Activated T-helper 1 cell treated with Interleukin-2 at 50 U/mL for 16 hours (primary cell): ENCODE measurements around the gene TRMT10B.
"Not testable (repeated sequence)": the region's sequence is repeated elsewhere in the genome, so short reads cannot be mapped to it uniquely, and the experiment has no call there.

Experiments used
- DNase-seq: peaks from one replicate; pipeline ENCODE4 v3.0.0-alpha.2; 2020; ENCODE audit warnings: low read depth

The TRMT10B gene

DNA sequence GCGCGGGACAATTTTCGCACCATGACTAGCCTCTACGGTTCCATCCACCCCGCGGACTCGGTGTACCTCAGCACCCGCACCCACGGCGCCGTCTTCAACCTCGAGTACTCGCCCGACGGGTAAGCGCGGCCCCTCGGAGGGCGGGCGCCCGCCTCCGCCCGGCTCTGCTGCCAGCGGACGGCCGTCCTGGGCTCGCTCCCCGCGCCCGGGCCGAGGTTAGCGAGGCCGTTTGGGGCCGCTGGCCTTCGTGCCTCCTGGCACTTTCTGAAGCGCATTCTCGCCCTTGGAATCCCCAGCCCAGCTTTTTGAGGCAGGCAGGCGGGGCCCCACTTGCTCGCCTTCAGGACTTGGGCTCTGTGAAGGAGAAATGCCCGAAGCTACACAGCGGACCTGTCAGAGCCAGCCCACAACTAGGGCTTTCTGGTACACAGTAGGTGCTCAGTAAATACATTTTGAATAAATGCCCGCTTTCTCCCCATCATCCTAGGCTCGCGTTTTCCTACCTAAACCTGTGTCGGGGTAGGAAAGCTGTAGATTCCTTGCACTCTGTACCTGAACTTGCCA lies 47.8 kb downstream of the TRMT10B start:
- no peak for DNase-seq

GRCh38 chr9:37801959-37802711 lies 48.5 kb downstream of the TRMT10B start:
- no peak for DNase-seq

DNA sequence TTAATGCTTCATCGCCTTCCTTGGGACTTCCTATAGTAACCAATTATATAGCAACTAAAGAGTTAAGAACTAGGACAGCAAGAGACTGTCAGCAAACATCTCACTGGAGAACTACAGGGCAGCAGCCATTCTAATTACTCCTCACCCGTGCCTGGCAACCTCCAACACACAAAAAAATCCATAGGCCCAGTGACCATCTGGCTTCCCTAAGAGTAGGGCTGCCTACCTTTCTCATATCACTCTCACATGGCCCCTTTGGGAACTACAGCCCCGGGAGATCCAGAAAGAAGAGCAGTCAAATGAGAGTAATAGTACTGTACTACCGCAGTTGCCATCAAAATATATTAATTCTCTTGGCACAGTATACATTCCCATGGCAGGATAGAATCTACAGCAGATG lies 52.7 kb downstream of the TRMT10B start:
- DNase-seq = no peak

DNA sequence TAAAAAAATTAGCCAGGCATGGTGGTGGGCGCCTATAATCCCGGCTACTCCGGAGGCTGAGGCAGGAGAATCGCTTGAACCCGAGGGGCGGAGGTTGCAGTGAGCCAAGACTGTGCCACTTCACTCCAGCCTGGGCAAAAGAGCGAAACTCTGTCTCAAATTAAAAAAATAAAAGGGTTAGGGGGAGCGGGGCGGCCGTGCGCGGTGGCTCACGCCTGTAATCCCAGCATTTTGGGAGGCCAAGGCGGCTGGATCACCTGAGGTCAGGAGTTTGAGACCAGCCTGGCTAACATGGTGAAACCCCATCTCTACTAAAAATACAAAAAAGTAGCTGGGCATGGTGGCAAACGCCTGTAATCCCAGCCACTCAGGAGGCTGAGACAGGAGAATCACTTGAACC lies 56.1 kb downstream of the TRMT10B start:
- DNase-seq = not testable (repeated sequence)

DNA sequence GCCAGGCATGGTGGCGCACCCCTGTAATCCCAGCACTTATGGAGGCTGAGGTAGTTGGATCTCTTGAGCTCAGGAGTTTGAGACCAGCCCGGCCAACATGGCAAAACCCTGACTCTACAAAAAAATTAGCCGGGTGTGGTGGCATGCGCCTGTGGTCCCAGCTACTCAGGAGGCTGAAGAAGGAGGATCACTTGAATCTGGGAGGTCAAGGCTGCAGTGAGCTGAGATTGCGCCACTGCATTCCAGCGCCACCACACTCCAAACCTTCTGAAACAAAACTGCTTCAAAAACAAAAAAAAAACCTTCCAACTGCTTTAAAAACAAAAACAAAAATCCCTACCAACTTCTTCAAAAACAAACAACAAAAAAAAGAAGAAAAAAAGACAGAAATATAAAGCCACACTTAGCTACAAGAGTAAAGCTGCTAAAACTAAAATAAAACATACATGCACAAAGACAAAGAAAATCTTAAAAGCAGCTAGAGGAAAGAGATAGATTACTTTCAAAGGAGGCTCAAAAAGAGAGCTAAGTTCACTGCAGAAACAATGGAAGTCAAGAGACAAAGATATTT lies 58.4 kb downstream of the TRMT10B start:
- no peak for DNase-seq

- DNase-seq = no peak
These were observed 59.3 kb downstream of the TRMT10B start for GRCh38 chr9:37812773-37813379.

DNA sequence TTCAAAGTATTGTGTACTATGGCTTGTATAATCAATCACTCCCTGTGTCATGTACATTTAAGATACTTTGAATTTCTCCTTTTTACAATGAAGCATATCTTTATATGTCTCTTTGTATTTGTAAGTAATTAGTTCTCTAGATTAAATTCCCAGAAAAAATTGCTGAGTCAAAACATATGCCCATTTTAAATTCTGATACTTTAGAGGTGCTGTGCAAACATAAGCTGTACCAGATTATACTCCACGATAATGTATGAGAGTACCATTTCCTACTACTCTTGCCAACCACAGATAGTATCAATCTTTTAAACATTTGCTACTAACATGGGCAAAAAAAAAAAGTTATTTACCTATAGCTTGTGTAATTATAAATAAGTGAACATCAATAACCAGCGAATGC lies 65.2 kb downstream of the TRMT10B start:
- no peak for DNase-seq

GRCh38 chr9:37820142-37820541 lies 66.5 kb downstream of the TRMT10B start:
- DNase-seq = no peak

DNA sequence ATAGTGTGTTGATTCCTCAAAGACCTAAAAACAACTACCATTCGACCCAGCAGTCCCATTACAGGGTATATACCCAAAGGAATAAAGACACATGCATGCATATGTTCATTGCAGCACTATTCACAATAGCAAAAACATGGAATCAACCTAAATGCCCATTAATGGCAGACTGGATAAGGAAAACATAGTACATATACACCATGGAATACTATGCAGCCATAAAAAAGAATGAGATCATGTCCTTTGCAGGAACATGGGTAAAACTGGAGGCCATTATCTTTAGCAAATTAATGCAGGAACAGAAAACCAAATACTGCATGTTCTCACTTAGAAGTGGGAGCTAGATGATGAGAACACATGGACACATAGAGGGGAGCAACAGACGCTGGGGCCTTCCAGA lies 71.6 kb downstream of the TRMT10B start:
- not testable (repeated sequence) for DNase-seq

GRCh38 chr9:37827483-37828165 lies 74.0 kb downstream of the TRMT10B start:
- no peak for DNase-seq
